OCI-LY1 (cell line): ENCODE measurements around the gene MTF2.

Source experiments
- H2AFZ ChIP-seq: fragments of 200-600 bp; sonication (generic), shearing (Covaris generic); 2 replicates; pipeline ENCODE4 v1.6.0; 2014; ENCODE audit warnings: antibody characterized with exemption, mild to moderate bottlenecking, low read length
- H3F3A ChIP-seq: fragments of 200-600 bp; sonication (generic), shearing (Covaris generic); 2 replicates; pipeline ENCODE4 v1.6.0; 2014; ENCODE audit warnings: mild to moderate bottlenecking, antibody characterized with exemption, low read length, moderate library complexity; ENCODE audit not compliant: insufficient read depth
- H3K27ac ChIP-seq: fragments of 200-600 bp; sonication (generic); 2 replicates; pipeline ENCODE4 v1.5.1; 2014; ENCODE audit warnings: low read length, mixed run types, mild to moderate bottlenecking, low read depth; ENCODE audit not compliant: poor library complexity, severe bottlenecking
- H3K27me3 ChIP-seq: fragments of 200-600 bp; sonication (generic); 2 replicates; pipeline ENCODE4 v1.6.0; 2014; ENCODE audit warnings: antibody characterized with exemption, mild to moderate bottlenecking, low read length, moderate library complexity; ENCODE audit not compliant: insufficient read depth
- H3K36me3 ChIP-seq: fragments of 200-600 bp; sonication (generic); 2 replicates; pipeline ENCODE4 v1.6.1; 2014; ENCODE audit warnings: mild to moderate bottlenecking, antibody characterized with exemption, low read length, moderate library complexity, mixed read lengths; ENCODE audit not compliant: insufficient read depth
- H3K4me1 ChIP-seq: fragments of 200-600 bp; sonication (generic); 2 replicates; pipeline ENCODE4 v1.5.1; 2014; ENCODE audit warnings: mild to moderate bottlenecking, low read length, moderate library complexity; ENCODE audit not compliant: insufficient read depth, severe bottlenecking
- H3K4me2 ChIP-seq: fragments of 200-600 bp; sonication (generic), shearing (Covaris generic); 2 replicates; pipeline ENCODE4 v1.6.1; 2014; ENCODE audit warnings: low read length
- H3K4me3 ChIP-seq: fragments of 200-600 bp; sonication (generic); 2 replicates; pipeline ENCODE4 v1.5.1; 2014; ENCODE audit warnings: low read length, low read depth, mild to moderate bottlenecking, mixed read lengths; ENCODE audit not compliant: poor library complexity, severe bottlenecking
- H3K79me2 ChIP-seq: fragments of 200-600 bp; shearing (Covaris generic); 2 replicates; pipeline ENCODE4 v1.6.1; 2016; ENCODE audit warnings: mixed run types, low read length, mixed read lengths; ENCODE audit not compliant: insufficient read depth
- H3K9ac ChIP-seq: fragments of 200-600 bp; sonication (generic), shearing (Covaris generic); 2 replicates; pipeline ENCODE4 v1.6.1; 2014; ENCODE audit warnings: mild to moderate bottlenecking, low read length, mixed read lengths
- H3K9me2 ChIP-seq: fragments of 200-600 bp; sonication (generic), shearing (Covaris generic); 2 replicates; pipeline ENCODE4 v1.6.1; 2014; ENCODE audit warnings: low read depth, mild to moderate bottlenecking, low read length, mixed read lengths
- H3K9me3 ChIP-seq: fragments of 200-600 bp; shearing (Covaris generic); 2 replicates; pipeline ENCODE4 v1.6.1; 2014; ENCODE audit warnings: low read length, mixed read lengths
- H4K20me1 ChIP-seq: fragments of 200-600 bp; sonication (generic), shearing (Covaris generic); 2 replicates; pipeline ENCODE4 v1.6.0; 2016; ENCODE audit warnings: mild to moderate bottlenecking, low read length; ENCODE audit not compliant: insufficient read depth
- CTCF ChIP-seq: fragments of 200-600 bp; sonication (generic), shearing (Covaris generic); IDR thresholded peaks from 2 replicates; pipeline ENCODE4 v1.5.1; 2017; ENCODE audit warnings: mild to moderate bottlenecking, antibody characterized with exemption, low read length, moderate library complexity, mixed read lengths
- EZH2 ChIP-seq: fragments of 200-600 bp; sonication (generic), shearing (Covaris generic); IDR thresholded peaks from 2 replicates; pipeline ENCODE4 v1.8.0; 2017; ENCODE audit warnings: borderline replicate concordance, mixed run types, mild to moderate bottlenecking, antibody characterized with exemption, low read length, moderate library complexity, mixed read lengths

MTF2 gene

GRCh38 chr1:93056649-93057048 lies 22.4 kb upstream of the MTF2 start:
- Histone ChIP-seq H3K9me3 (no peaks in the 10 kb centered on the region), H3K79me2 (no peaks in the 10 kb centered on the region), H3K9ac (no peak overlapping the region), H3F3A (no peaks in the 10 kb centered on the region), H4K20me1 (no peaks in the 10 kb centered on the region), H3K4me3 (no peak overlapping the region), H3K36me3 (no peaks in the 10 kb centered on the region), H3K9me2 (no peaks in the 10 kb centered on the region), H3K4me2 (no peak overlapping the region), H3K4me1 (peaks cover 39% of the 10 kb centered on the region), H3K27me3 (no peaks in the 10 kb centered on the region), H2AFZ (no peak overlapping the region), H3K27ac (no peak overlapping the region)
- TF ChIP-seq EZH2 (no peak), CTCF (no peak)

- H3K9me2 ChIP-seq: no peaks in the 10 kb centered on the region
- H3K27ac ChIP-seq: peak overlapping the region; percentile 90
- H4K20me1 ChIP-seq: no peaks in the 10 kb centered on the region
- H3K9ac ChIP-seq: peak overlapping the region; percentile 47
- no peaks in the 10 kb centered on the region for H3F3A ChIP-seq
- no peak overlapping the region for H3K4me3 ChIP-seq
- H3K27me3 ChIP-seq: no peaks in the 10 kb centered on the region
- H3K79me2 ChIP-seq: no peaks in the 10 kb centered on the region
- TF ChIP-seq CTCF (peak; percentile 96), EZH2 (no peak)
- H3K4me1 ChIP-seq: peaks cover 39% of the 10 kb centered on the region
- no peaks in the 10 kb centered on the region for H3K36me3 ChIP-seq
- H2AFZ ChIP-seq: peak overlapping the region; percentile 27; the same call in 1 of the 2 replicates
- H3K4me2 ChIP-seq: peak overlapping the region; percentile 9; the same call in 1 of the 2 replicates
- H3K9me3 ChIP-seq: no peaks in the 10 kb centered on the region
Observed at GRCh38 chr1:93061895-93062792, 16.9 kb upstream of the MTF2 start.

- peak overlapping the region; percentile 6 for H3K27ac ChIP-seq
- H3K9ac ChIP-seq: no peak overlapping the region
- H3K9me2 ChIP-seq: no peaks in the 10 kb centered on the region
- H3K36me3 ChIP-seq: peaks cover 8% of the 10 kb centered on the region
- no peaks in the 10 kb centered on the region for H3K27me3 ChIP-seq
- H3K4me2 ChIP-seq: no peak overlapping the region
- TF ChIP-seq CTCF (no peak), EZH2 (no peak)
- H3K4me3 ChIP-seq: no peak overlapping the region
- no peaks in the 10 kb centered on the region for H3K9me3 ChIP-seq
- H3F3A ChIP-seq: no peaks in the 10 kb centered on the region
- H3K79me2 ChIP-seq: peaks cover 21% of the 10 kb centered on the region
- H4K20me1 ChIP-seq: no peaks in the 10 kb centered on the region; the same call in 1 of the 2 replicates
- peaks cover 27% of the 10 kb centered on the region for H3K4me1 ChIP-seq
- H2AFZ ChIP-seq: no peak overlapping the region; the same call in 1 of the 2 replicates
Observed at GRCh38 chr1:93076268-93076667, 2.8 kb upstream of the MTF2 start.
